GM12878 (cell line): ENCODE measurements around the gene FCRLB. TPM values are rescaled to one million over a fixed set of nuclear protein-coding genes. Genes with fewer than 3 reads are reported as not detected.

Experiments used
- ATAC-seq: fragments of 200-7000 bp; cut with Tn5 transposase; 3 replicates; pipeline ENCODE4 v1.9.1; 2020; ENCODE audit warnings: mild to moderate bottlenecking, moderate library complexity
- BruUV-seq: library from RNA; stranded (reverse); fragments of 400-500 nt; replicated peaks from 2 replicates; lab custom pipeline; 2021; lab: Mats Ljungman, UMichigan
- CTCF ChIA-PET: fragments of 300-600 bp; sonication (Branson Sonifier 250); formaldehyde crosslinking; extraction: SDS; loops from one replicate; lab custom pipeline; 2021; ENCODE audit warnings: inconsistent platforms; lab: Yijun Ruan, JAX
- POLR2A ChIA-PET: fragments of 350-600 bp; formaldehyde crosslinking; extraction: SDS; loops from one replicate; lab custom pipeline; 2021; ENCODE audit warnings: inconsistent platforms; lab: Charles Lee
- RAD21 ChIA-PET: fragments of 300-600 bp; sonication (Branson Sonifier 250); formaldehyde crosslinking; loops from one replicate; lab custom pipeline; 2023; ENCODE audit warnings: antibody characterized with exemption; ENCODE audit not compliant: unreplicated experiment; lab: Charles Lee
- SMC1A ChIA-PET: fragments of 300-600 bp; sonication (Branson Sonifier 250); formaldehyde crosslinking; loops from one replicate; lab custom pipeline; 2023; ENCODE audit not compliant: unreplicated experiment, uncharacterized antibody; lab: Charles Lee
- DNase-seq: peaks from one replicate; pipeline ENCODE4 v3.0.0-alpha.2; 2011; ENCODE audit warnings: low read depth, low spot score
- FAIRE-seq: peaks from 3 replicates; lab custom pipeline; 2011; peaks lifted over from hg19 to GRCh38; lab: Jason Lieb, UNC
- H2AFZ ChIP-seq: 2 replicates; pipeline ENCODE4 v1.6.0; 2011; ENCODE audit warnings: low read depth, low read length, control low read depth; ENCODE audit not compliant: control insufficient read depth
- H3K27ac ChIP-seq: 2 replicates; pipeline ENCODE4 v1.5.1; 2011; ENCODE audit warnings: control low read depth; ENCODE audit not compliant: control insufficient read depth, insufficient read depth
- H3K27me3 ChIP-seq, 2 experiments: replicated peaks in 1 of 2; 2 replicates each; pipeline versions ENCODE4 v1.6.0 to v1.6.1; 2011; ENCODE audit warnings: low read length in 1 of 2; ENCODE audit not compliant: control insufficient read depth in 2 of 2, insufficient read depth in 2 of 2
- H3K36me3 ChIP-seq, 2 experiments: 2 replicates each; pipeline ENCODE4 v1.5.1; 2011; ENCODE audit warnings: low read length in 1 of 2; ENCODE audit not compliant: control insufficient read depth in 2 of 2, insufficient read depth in 2 of 2
- H3K4me1 ChIP-seq: 2 replicates; pipeline ENCODE4 v1.6.1; 2011; ENCODE audit warnings: mild to moderate bottlenecking, low read length, moderate library complexity, mixed read lengths; ENCODE audit not compliant: control insufficient read depth, insufficient read depth
- H3K4me2 ChIP-seq: 2 replicates; pipeline ENCODE4 v1.6.0; 2011; ENCODE audit warnings: control low read depth; ENCODE audit not compliant: control insufficient read depth, insufficient read depth
- H3K4me3 ChIP-seq: fragments of 200-600 bp; sonication (generic); 2 replicates; pipeline ENCODE4 v1.5.1; 2016
- H3K79me2 ChIP-seq: 2 replicates; pipeline ENCODE4 v1.6.0; 2011; ENCODE audit warnings: low read length; ENCODE audit not compliant: control insufficient read depth, insufficient read depth
- H3K9ac ChIP-seq: 2 replicates; pipeline ENCODE4 v1.8.0; 2011; ENCODE audit warnings: low read length, control low read depth, mixed read lengths; ENCODE audit not compliant: control insufficient read depth, insufficient read depth
- H3K9me3 ChIP-seq: replicated peaks from 3 replicates; pipeline ENCODE4 v1.5.1; 2011; ENCODE audit warnings: mild to moderate bottlenecking, low read length; ENCODE audit not compliant: control insufficient read depth, insufficient read depth
- H4K20me1 ChIP-seq: 2 replicates; pipeline ENCODE4 v1.6.0; 2011; ENCODE audit not compliant: control insufficient read depth, insufficient read depth
- CTCF ChIP-seq, 3 experiments: IDR thresholded peaks in 2 of 3; conservative IDR thresholded peaks in 1 of 3; 2 replicates each; pipeline ENCODE4 v1.5.1; 2011; ENCODE audit warnings: low read depth in 3 of 3, low read length in 3 of 3, mild to moderate bottlenecking in 3 of 3, control low read depth in 2 of 3, moderate library complexity in 2 of 3, inconsistent platforms in 1 of 3, mixed read lengths in 1 of 3; ENCODE audit not compliant: control insufficient read depth in 2 of 3, insufficient read depth in 1 of 3; ENCODE audit errors: extremely low read depth in 1 of 3
- CUX1 ChIP-seq: IDR thresholded peaks from 2 replicates; pipeline ENCODE4 v1.6.1; 2012; ENCODE audit warnings: improper control_type of control experiment, low read depth, low read length; ENCODE audit not compliant: insufficient replicate concordance
- GATAD2B ChIP-seq: fragments of 450-650 bp; conservative IDR thresholded peaks from 2 replicates; pipeline ENCODE4 v1.6.1; 2017; ENCODE audit warnings: low read depth, mild to moderate bottlenecking, moderate library complexity
- PAX8 ChIP-seq: fragments of 450-650 bp; IDR thresholded peaks from 2 replicates; pipeline ENCODE4 v1.6.1; 2017; ENCODE audit warnings: mild to moderate bottlenecking, moderate library complexity
- POLR2A ChIP-seq: IDR thresholded peaks from 2 replicates; pipeline ENCODE4 v1.6.1; 2011; ENCODE audit warnings: low read depth, mild to moderate bottlenecking, low read length
- RAD21 ChIP-seq: IDR thresholded peaks from 2 replicates; pipeline ENCODE4 v1.6.1; 2011; ENCODE audit warnings: mild to moderate bottlenecking, low read depth, low read length, moderate library complexity; ENCODE audit not compliant: insufficient read depth
- RUNX3 ChIP-seq: IDR thresholded peaks from 2 replicates; pipeline ENCODE4 v1.6.1; 2012; ENCODE audit warnings: low read length, inconsistent platforms
- SIN3A ChIP-seq: IDR thresholded peaks from 2 replicates; pipeline ENCODE4 v1.6.1; 2012; ENCODE audit warnings: low read depth, low read length, improper control_type of control experiment
- SKIL ChIP-seq: fragments of 450-650 bp; IDR thresholded peaks from 2 replicates; pipeline ENCODE4 v1.6.1; 2017; ENCODE audit warnings: mild to moderate bottlenecking, low read depth, inconsistent platforms; ENCODE audit not compliant: poor library complexity, severe bottlenecking
- SMC3 ChIP-seq: IDR thresholded peaks from 2 replicates; pipeline ENCODE4 v1.6.1; 2011; ENCODE audit warnings: low read length, improper control_type of control experiment, borderline replicate concordance
- SREBF1 ChIP-seq: IDR thresholded peaks from 2 replicates; pipeline ENCODE4 v1.6.1; 2012; ENCODE audit warnings: mild to moderate bottlenecking, low read length
- ZBTB33 ChIP-seq: fragments of 450-650 bp; IDR thresholded peaks from 2 replicates; pipeline ENCODE4 v1.6.1; 2017; ENCODE audit warnings: mild to moderate bottlenecking
- WGBS: methylation state at CpG from one replicate; pipeline ENCODE4 v1.1.6; 2016; ENCODE audit warnings: low lambda C conversion rate; ENCODE audit not compliant: insufficient replicate concordance, insufficient coverage; ENCODE audit errors: missing lambda C conversion rate; 5-methylcytosine and 5-hydroxymethylcytosine counted together
- in situ Hi-C: fragments of 300-500 bp; cut with MboI; formaldehyde crosslinking; loops from 9 replicates; pipeline ENCODE4 v1.14.3; 2018; ENCODE audit warnings: mixed read lengths
- intact Hi-C: fragments of 100-400 bp; cut with micrococcal nuclease; formaldehyde crosslinking; loops from one replicate; pipeline ENCODE4 v1.14.2; 2022; ENCODE audit not compliant: unreplicated experiment
- polyA plus RNA-seq, 11 experiments: library from polyadenylated mRNA; depleted of rRNA in 4 of 11; unstranded in 6 of 11; stranded (reverse) in 5 of 11; fragments of >200 nt; fragmentation: Nextera tagmentation in 4 of 11; fragmentation: Illumina TruSeq in 1 of 11; extraction: Ambion mirVana in 4 of 11; extraction: Trizol in 1 of 11; gene quantifications; 1 replicate in 1 of 11; 2 replicates in 10 of 11; pipeline versions ENCODE4 v1.2.1 to v1.2.3, GENCODE V29; 2011 to 2016; ENCODE audit warnings: inconsistent platforms in 2 of 11, missing spikeins in 2 of 11, low read depth in 1 of 11
- total RNA-seq, 4 experiments: library from RNA; depleted of rRNA in 3 of 4; stranded (reverse); fragments of >200 nt in 3 of 4; fragmentation: Illumina TruSeq in 1 of 4; extraction: Trizol in 1 of 4; gene quantifications; 2 replicates each; pipeline versions ENCODE4 v1.2.1 to v1.2.3, GENCODE V29; 2013 to 2021

The FCRLB gene
- total and polyA plus RNA-seq, 10 of the 15 experiments (the other 5 are each of a cell fraction or from before 2014, with no cell fraction given): 0.55 to 11.7 (median 5.6) TPM

- no peaks in the 10 kb centered on the region for H3K27me3 ChIP-seq
- H3K9me3 ChIP-seq: no peaks in the 10 kb centered on the region
- FAIRE-seq (no peak), ATAC-seq (peak; percentile 35), DNase-seq (no peak)
- WGBS: 60% methylated on average over 7 of the region's 7 CpGs
- H3K36me3 ChIP-seq: no peaks in the 10 kb centered on the region
- in situ Hi-C loops: no loop called here
- no peak overlapping the region for H3K9ac ChIP-seq
- ChIA-PET POLR2A (interaction anchor here (1.1 to 1.6 kb wide), 2 partner anchors 8 to 38 kb away, joined by 3 read pairs; no protein-coding TSS in a partner anchor), CTCF (interaction anchor here (1.7 to 2.6 kb wide), 4 partner anchors 14 to 274 kb away, joined by 6 to 14 read pairs (median 6); partner anchors contain the start of gene DUSP12), RAD21 (interaction anchor here (1.2 to 2.3 kb wide), 3 partner anchors 14 to 25 kb away, joined by 3 to 10 read pairs (median 6); partner anchors contain the start of gene DUSP12), SMC1A (no interaction called here)
- H2AFZ ChIP-seq: no peak overlapping the region
- no TSS peak for BruUV-seq
- peaks cover 6% of the 10 kb centered on the region for H3K4me1 ChIP-seq
- H3K4me2 ChIP-seq: no peak overlapping the region
- intact Hi-C loops: no loop called here
- no peaks in the 10 kb centered on the region for H4K20me1 ChIP-seq
- peaks cover 33% of the 10 kb centered on the region for H3K79me2 ChIP-seq
- no peak overlapping the region for H3K27ac ChIP-seq
- H3K4me3 ChIP-seq: no peak overlapping the region
- TF ChIP-seq PAX8: no peak
- no peak for TF ChIP-seq POLR2A
- peak; percentile 79 for TF ChIP-seq ZBTB33
- TF ChIP-seq SKIL: no peak
- TF ChIP-seq SREBF1: no peak
- peak; percentile 30; the same call in 1 of the 2 replicates for TF ChIP-seq SMC3
- TF ChIP-seq GATAD2B: no peak
- TF ChIP-seq RUNX3: no peak
- TF ChIP-seq SIN3A: no peak
- TF ChIP-seq CTCF (IDR thresholded peaks at IDR 0.05 in 2 of 3, conservative IDR thresholded peaks at IDR 0.05 in 1 of 3; ENCODE audit: control insufficient read depth in 2 of 3, extremely low read depth in 1 of 3, insufficient read depth in 1 of 3, low read depth in 3 of 3, low read length in 3 of 3): peak; percentile 33 to 60 (median 60); a peak in 5 of 6 replicates
- TF ChIP-seq RAD21: peak; percentile 51
- TF ChIP-seq CUX1: no peak
Measured at GRCh38 chr1:161763522-161764098, 42.3 kb downstream of the FCRLB start.
